SU-DHL-6 (cell line): ENCODE results near the gene DBR1.

Source experiments
- CTCF ChIP-seq: fragments of 200-600 bp; sonication (generic); IDR thresholded peaks from one replicate; pipeline ENCODE4 v1.5.1; 2017; ENCODE audit warnings: antibody characterized with exemption, mild to moderate bottlenecking, low read length, moderate library complexity; ENCODE audit not compliant: insufficient read depth, poor library complexity, severe bottlenecking
- EZH2phosphoT487 ChIP-seq: fragments of 200-600 bp; sonication (generic), shearing (Covaris generic); conservative IDR thresholded peaks from 2 replicates; pipeline ENCODE4 v1.6.1; 2018; ENCODE audit warnings: mild to moderate bottlenecking, antibody characterized with exemption, low read length, moderate library complexity, mixed read lengths

- no peak for TF ChIP-seq CTCF
- TF ChIP-seq EZH2phosphoT487, result no peak
Measured at GRCh38 chr3:138197058-138197457, 22.3 kb upstream of the DBR1 start.
